HG03025 (cell line): ENCODE measurements around the gene HK3.

Experiments
- ATAC-seq: cut with Tn5 transposase; IDR thresholded peaks from one replicate; pipeline ENCODE4 v1.9.1; 2021; ENCODE audit warnings: mild to moderate bottlenecking, moderate library complexity; ENCODE audit not compliant: unreplicated experiment, low FRiP score

Gene HK3

GRCh38 chr5:176904276-176904675, 5.1 kb upstream of the HK3 start:
- no peak for ATAC-seq

GRCh38 chr5:176902911-176903664, 3.9 kb upstream of the HK3 start:
- no peak for ATAC-seq

- no peak for ATAC-seq
Observed at GRCh38 chr5:176902102-176902814, 3.1 kb upstream of the HK3 start.

- ATAC-seq = no peak
Observed at GRCh38 chr5:176901260-176902101, 2.3 kb upstream of the HK3 start.

- no peak for ATAC-seq
Observed at GRCh38 chr5:176900780-176901204, 1.6 kb upstream of the HK3 start.

- no peak for ATAC-seq
Observed at GRCh38 chr5:176899946-176900779, 1.0 kb upstream of the HK3 start.

- ATAC-seq = no peak
Observed at GRCh38 chr5:176897263-176897662, 1.9 kb downstream of the HK3 start.

GRCh38 chr5:176895831-176896230, 3.3 kb downstream of the HK3 start:
- ATAC-seq = no peak

- ATAC-seq = no peak
Observed at GRCh38 chr5:176894298-176894697, 4.8 kb downstream of the HK3 start.

GRCh38 chr5:176892663-176893062, 6.5 kb downstream of the HK3 start:
- ATAC-seq = no peak

- ATAC-seq = no peak
Observed at GRCh38 chr5:176891331-176891958, 7.7 kb downstream of the HK3 start.

GRCh38 chr5:176890455-176891330, 8.5 kb downstream of the HK3 start:
- no peak for ATAC-seq

GRCh38 chr5:176889321-176890280, 9.5 kb downstream of the HK3 start:
- ATAC-seq = no peak

- no peak for ATAC-seq
Observed at GRCh38 chr5:176888865-176889165, 10.3 kb downstream of the HK3 start.

GRCh38 chr5:176888016-176888864, 10.9 kb downstream of the HK3 start:
- ATAC-seq = no peak

GRCh38 chr5:176887252-176887849, 11.8 kb downstream of the HK3 start:
- ATAC-seq = no peak
